ENCODE data around the gene PTPN12. TPM values are rescaled to one million over a fixed set of nuclear protein-coding genes. Genes with fewer than 3 reads are reported as not detected.

Gene PTPN12
- total RNA-seq, 1 donor from 2014 or later = 44.8 TPM

- intact Hi-C loops (cut with micrococcal nuclease) = no loop called here
- ATAC-seq (no peak), DNase-seq (no peak)
Observed at GRCh38 chr7:77569514-77570232, 32.6 kb downstream of the PTPN12 start.

- DNase-seq (no peak), ATAC-seq (peak; percentile 50)
- intact Hi-C loops (cut with micrococcal nuclease) = no loop called here
Observed at GRCh38 chr7:77570330-77571011, 33.4 kb downstream of the PTPN12 start.

GRCh38 chr7:77571801-77572200, 34.7 kb downstream of the PTPN12 start:
- intact Hi-C loops (cut with micrococcal nuclease) = no loop called here
- DNase-seq = no peak
- no peak for ATAC-seq

GRCh38 chr7:77575187-77575586, 38.1 kb downstream of the PTPN12 start:
- intact Hi-C loops (cut with micrococcal nuclease) = no loop called here
- DNase-seq (no peak), ATAC-seq (no peak)

- intact Hi-C loops (cut with micrococcal nuclease) = no loop called here
- no peak for ATAC-seq
Observed at GRCh38 chr7:77576856-77577255, 39.8 kb downstream of the PTPN12 start.

GRCh38 chr7:77579797-77580196, 42.7 kb downstream of the PTPN12 start:
- ATAC-seq (no peak), DNase-seq (no peak)
- intact Hi-C loops (cut with micrococcal nuclease) = no loop called here

More at GRCh38 chr7:77576856-77577255, 39.8 kb downstream of the PTPN12 start:
- DNase-seq = no peak

GRCh38 chr7:77580762-77581350, 43.8 kb downstream of the PTPN12 start:
- intact Hi-C loops (cut with micrococcal nuclease) = no loop called here
- DNase-seq (no peak), ATAC-seq (no peak)

GRCh38 chr7:77587272-77587671, 50.2 kb downstream of the PTPN12 start:
- intact Hi-C loops (cut with micrococcal nuclease) = no loop called here
- DNase-seq (no peak), ATAC-seq (no peak)

GRCh38 chr7:77600952-77601351, 63.9 kb downstream of the PTPN12 start:
- DNase-seq (no peak), ATAC-seq (no peak)
- intact Hi-C loops (cut with micrococcal nuclease) = no loop called here

GRCh38 chr7:77606562-77606961, 69.5 kb downstream of the PTPN12 start:
- intact Hi-C loops (cut with micrococcal nuclease) = no loop called here
- ATAC-seq (no peak), DNase-seq (no peak)

GRCh38 chr7:77619314-77619713, 82.2 kb downstream of the PTPN12 start:
- no peak for DNase-seq
- no peak for ATAC-seq
- intact Hi-C loops (cut with micrococcal nuclease) = no loop called here

- DNase-seq (no peak), ATAC-seq (no peak)
- intact Hi-C loops (cut with micrococcal nuclease) = no loop called here
Observed at GRCh38 chr7:77626586-77627308, 89.7 kb downstream of the PTPN12 start.

GRCh38 chr7:77627309-77627676, 90.2 kb downstream of the PTPN12 start:
- intact Hi-C loops (cut with micrococcal nuclease) = no loop called here
- ATAC-seq (no peak), DNase-seq (no peak)

- DNase-seq (no peak), ATAC-seq (no peak)
- intact Hi-C loops (cut with micrococcal nuclease) = no loop called here
Observed at GRCh38 chr7:77629797-77630196, 92.7 kb downstream of the PTPN12 start.

- DNase-seq (no peak), ATAC-seq (no peak)
- intact Hi-C loops (cut with micrococcal nuclease) = no loop called here
Observed at GRCh38 chr7:77631820-77632219, 94.7 kb downstream of the PTPN12 start.

- ATAC-seq = no peak
- no peak for DNase-seq
- intact Hi-C loops (cut with micrococcal nuclease) = no loop called here
Observed at GRCh38 chr7:77644774-77645173, 107.7 kb downstream of the PTPN12 start.

- DNase-seq (no peak), ATAC-seq (no peak)
- intact Hi-C loops (cut with micrococcal nuclease) = no loop called here
Observed at GRCh38 chr7:77648742-77649338, 111.7 kb downstream of the PTPN12 start.

- intact Hi-C loops (cut with micrococcal nuclease) = loop anchor here (2.0 kb wide), 1 partner anchor 109 kb away; no protein-coding TSS in a partner anchor
- ATAC-seq (no peak), DNase-seq (no peak)
Observed at GRCh38 chr7:77649716-77650349, 112.7 kb downstream of the PTPN12 start.

- ATAC-seq (no peak), DNase-seq (no peak)
- intact Hi-C loops (cut with micrococcal nuclease) = loop anchor here (2.0 kb wide), 1 partner anchor 107 kb away; no protein-coding TSS in a partner anchor
Observed at GRCh38 chr7:77651575-77652162, 114.6 kb downstream of the PTPN12 start.
